Measurements from ENCODE around the gene ABCA13.

DNA sequence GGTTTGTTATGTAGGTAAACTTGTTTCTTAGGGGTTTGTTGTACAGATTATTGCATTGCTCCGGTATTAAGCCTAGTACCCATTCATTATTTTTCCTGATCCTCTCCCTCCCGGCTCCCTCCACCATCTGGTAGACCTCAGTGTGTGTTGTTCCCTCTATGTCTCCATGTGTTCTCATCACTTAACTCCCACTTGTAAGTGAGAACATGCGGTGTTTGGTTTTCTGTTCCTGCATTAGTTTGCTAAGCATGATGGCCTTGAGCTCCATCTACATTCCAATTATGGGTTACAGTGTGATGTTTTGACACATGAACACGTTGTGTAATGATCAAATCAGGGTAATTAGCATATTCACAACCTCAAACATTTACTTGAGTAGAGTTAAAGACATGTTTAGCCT is 237.5 kb downstream of the ABCA13 start:
- TF ChIP-seq REST (IDR thresholded peaks at IDR 0.05; ENCODE audit: insufficient read depth in 1 of 2, low read depth in 2 of 2, low read length in 2 of 2), result no peak
- no peak for TF ChIP-seq POLR2AphosphoS5 (IDR thresholded peaks at IDR 0.05; ENCODE audit: low read depth, low read length)
- no peak for TF ChIP-seq TAF1 (IDR thresholded peaks at IDR 0.05; ENCODE audit: borderline replicate concordance, insufficient read depth, low read length)
